Middle frontal gyrus (tissue), 1 donor: ENCODE results near the gene AGBL1.
"Not testable (repeated sequence)": the region's sequence is repeated elsewhere in the genome, so short reads cannot be mapped to it uniquely, and the experiment has no call there.

Experiments
- DNase-seq: peaks from one replicate; pipeline ENCODE4 v3.0.0-alpha.2; 2015; ENCODE audit warnings: low spot score; ENCODE audit errors: extremely low spot score

Gene AGBL1

DNA sequence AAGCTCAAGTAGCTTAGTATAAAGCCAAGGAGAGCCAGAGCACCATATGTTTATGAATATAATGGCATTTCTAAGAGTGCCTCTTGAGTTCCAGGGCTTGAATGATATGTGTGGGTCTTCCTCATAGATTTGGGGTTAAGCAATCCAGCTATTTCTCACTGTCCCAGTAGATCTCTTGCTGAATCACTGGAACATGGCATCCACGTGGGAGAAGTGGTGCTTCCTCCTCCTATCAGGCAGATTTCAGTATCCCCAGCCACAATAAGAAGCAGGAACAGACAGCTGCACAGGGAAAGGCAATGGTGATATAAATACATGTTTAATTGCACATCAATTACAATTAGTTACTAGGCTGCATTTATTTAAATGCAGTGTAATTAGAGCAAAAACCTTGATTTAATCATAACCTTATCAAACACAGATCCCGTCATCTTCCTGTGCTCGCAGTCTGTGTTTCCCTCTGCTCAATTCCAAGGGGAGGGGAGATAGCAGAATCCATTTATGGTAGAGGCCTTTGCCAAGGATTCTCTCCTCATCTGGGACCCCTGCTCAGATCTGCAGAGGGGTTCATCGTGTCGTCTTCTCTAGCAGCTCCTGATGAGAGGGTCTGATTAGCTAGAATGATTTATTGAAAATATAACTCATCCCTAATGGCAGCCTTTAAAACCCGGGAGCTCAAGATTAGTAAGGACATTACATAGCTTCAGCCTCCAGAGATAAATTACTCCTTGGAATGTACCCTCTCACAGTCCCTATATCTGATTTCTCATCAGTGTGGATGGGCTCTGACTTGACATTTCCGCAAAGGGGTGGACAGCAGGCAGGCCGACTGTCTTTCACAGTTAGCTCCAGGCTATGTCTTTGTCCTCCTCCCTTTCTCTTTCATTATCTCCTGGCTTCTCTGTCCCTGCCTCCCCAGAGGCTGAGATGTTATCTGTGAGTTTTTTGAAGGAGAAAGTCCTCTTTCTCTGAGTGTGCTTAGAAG is 775.9 kb downstream of the AGBL1 start:
- no peak for DNase-seq

DNA sequence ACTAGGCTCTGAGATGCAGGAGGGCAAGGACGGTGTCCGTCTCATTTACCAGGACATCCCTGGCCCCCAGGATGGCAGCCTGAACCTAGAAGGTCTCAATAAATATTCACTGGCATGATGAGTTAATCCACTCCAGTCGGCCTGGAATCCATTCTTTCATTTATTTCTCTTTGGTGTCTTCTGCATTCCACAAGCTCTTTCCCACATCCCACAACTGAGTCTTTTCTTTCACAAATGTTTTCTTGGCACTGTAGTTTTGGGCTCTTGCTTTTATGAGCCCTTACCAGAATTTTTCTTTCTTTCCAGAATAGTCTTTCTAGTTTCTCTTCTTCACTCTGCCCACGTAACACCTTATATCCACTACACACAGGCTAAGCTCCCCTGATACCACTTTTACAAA is 778.0 kb downstream of the AGBL1 start:
- DNase-seq, result no peak

DNA sequence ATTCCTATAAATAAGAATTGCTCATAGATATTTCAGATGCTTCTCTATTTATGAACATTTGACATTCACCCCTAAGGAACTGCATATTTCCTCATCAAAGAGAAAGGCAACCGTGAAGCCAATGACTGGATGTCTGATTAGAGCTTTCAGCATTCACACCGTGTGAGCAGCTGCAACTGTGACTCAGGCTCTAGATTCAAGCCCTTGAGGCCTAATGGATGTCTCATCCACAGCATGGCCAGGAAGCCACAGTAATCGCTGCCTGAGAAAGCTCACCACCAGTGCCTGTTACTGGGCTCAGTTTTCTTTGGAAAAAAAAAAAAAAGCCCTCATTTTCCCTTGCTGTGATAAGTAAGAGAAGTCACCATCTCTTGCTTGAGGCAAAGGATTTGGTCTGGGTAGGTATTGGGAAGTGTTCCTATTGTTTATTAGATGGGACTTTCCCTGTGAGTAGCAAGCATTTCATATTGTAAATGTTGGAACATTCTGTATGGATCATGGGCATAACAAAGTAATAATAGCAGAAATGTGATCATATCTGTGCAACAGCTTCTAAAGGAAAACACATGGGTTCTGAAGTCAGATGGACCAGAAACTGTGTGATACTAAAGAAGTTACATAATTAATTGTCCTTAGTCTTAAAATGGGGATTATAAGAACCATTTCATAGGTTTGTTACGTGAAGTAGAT is 783.7 kb downstream of the AGBL1 start:
- DNase-seq, result no peak

DNA sequence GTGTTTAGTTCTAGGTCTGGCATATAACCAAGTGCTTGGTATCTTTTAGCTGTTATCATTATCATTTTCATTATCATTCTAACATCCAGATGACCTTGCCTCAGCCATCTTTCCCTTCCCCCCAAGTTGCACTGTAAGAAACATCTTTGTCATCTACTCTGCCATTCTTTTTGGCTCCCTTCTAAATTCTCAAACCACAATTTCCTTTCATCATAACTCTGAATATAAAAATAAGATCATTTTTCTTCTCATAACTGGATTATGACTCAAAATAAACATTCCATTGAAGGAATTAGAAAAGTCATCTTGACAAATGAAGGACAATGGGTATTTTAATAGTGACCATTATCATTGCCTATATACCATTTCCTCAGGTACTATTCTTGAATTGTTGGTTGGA is 786.2 kb downstream of the AGBL1 start:
- no peak for DNase-seq

DNA sequence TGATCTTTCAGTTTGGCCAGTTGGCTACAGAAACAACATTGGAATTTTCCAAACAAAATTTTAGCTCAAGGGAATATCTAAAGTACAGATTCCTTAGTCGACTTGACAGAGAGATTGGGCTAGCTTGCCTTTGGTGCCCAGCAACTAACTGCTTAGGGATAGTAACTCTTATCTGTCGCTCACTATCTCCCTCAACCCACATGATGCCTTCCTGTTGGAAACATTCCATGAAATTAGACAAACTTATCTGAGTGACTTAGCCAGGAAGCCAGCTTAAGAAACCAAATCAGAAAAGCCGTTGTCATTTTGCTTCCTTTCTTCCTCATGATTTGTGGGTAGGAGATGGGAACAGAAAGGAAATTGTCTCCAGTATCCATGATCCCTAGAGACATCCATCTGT is 791.2 kb downstream of the AGBL1 start:
- no peak for DNase-seq

- DNase-seq, result no peak
Measured at GRCh38 chr15:86871964-86872363, 792.3 kb downstream of the AGBL1 start.

GRCh38 chr15:86872782-86873181 is 793.1 kb downstream of the AGBL1 start:
- DNase-seq, result no peak

- no peak for DNase-seq
Measured at GRCh38 chr15:86875067-86875466, 795.4 kb downstream of the AGBL1 start.

GRCh38 chr15:86876387-86876944 is 796.8 kb downstream of the AGBL1 start:
- DNase-seq, result no peak

GRCh38 chr15:86877171-86877631 is 797.5 kb downstream of the AGBL1 start:
- DNase-seq, result no peak

GRCh38 chr15:86878844-86879243 is 799.2 kb downstream of the AGBL1 start:
- DNase-seq, result not testable (repeated sequence)

DNA sequence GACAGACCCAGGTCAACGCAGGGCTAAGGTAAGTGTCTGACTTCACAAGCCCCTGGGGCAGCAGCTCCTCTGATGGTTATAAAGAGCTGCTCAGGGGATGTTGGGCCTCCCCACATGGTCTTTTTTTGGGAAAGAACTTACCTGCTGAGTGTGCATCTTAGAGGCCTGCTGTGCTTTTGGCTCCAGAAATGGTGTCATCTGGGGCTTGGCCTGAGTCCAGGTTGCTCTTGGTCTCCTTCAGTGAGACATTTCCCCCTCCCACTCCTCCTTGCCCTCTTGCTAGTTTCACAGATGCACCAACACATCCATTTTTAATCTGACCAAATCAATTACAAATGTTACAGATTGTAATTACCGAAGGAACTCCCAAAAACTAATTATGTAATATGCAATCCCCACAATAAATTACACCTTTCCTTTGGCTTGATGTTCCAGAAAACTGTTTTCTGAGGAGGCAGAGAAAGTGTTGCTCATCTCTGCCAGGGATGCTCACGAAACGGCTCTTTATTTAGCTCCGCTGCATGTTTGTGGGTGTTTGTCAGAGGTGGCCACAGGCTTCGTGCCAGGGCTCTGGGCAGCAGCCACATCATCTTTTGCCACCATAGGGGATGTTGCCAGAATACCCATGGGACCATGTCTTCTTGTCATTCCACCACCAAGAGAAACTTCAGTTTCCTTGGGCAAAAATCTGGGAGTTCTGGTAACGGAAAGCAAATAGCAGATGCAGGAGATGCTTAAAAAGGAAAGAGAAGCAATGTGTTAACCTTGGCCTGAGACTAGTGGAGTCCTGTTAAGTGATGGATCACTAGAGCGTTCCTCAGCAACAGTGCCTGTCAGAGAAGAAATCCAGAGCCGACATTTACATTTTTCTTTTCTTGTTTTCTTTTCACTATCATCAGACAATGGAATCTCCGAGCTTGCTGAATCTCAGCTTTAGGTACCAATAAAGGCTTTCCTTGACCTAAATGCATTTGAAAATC is 799.9 kb downstream of the AGBL1 start:
- DNase-seq, result peak; percentile 36

DNA sequence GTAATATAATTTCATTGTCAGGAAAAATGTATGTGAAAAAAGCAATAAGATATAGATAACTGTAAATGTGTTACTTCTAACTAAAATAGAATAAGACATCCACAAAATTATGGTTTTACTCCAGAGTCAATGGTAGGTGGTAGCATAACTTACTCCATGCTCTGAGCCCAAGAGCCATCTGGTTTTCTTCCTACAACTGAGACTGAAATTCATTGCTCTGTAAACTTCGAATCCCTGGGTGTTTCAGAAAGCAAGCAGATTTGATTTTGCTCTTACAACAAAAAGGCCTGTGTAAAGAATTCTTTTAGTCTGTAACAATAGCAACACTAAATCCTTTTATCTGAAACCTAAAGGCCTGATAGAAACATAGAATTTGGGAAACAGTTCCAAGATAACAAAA is 805.9 kb downstream of the AGBL1 start:
- DNase-seq, result peak; percentile 53

DNA sequence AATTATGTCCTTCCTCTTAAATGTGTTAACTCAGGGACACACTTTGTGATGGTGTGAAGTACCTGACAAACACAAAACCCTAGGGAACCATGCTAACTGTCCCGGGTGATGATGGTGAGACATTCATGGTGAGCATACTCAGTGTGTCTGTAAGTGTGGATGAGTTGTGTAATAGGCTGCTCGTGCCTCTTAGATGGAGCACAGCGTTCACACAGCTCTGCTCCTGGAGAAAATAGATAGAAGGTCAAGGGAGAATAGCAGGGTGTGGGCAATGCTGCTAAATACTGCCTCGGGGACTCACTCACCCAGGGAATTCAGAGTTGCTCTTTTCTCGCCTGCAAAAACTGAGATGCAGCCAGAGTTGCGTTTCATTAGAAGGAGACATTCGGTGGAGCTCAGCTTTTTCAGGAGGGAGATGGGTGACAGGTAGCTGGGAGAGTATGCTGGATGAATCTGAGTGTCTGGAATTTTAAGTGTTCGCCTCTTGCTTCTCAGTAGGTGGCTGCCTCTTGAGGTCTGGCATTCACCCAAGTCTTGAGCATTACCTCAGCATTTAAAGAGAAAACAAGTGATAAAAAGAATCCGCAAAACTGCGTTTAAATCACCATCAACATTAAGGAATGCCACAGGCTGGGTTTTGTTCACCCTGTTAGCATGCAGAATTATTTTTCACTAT is 813.2 kb downstream of the AGBL1 start:
- DNase-seq, result no peak

GRCh38 chr15:86894269-86894668 is 814.6 kb downstream of the AGBL1 start:
- no peak for DNase-seq

DNA sequence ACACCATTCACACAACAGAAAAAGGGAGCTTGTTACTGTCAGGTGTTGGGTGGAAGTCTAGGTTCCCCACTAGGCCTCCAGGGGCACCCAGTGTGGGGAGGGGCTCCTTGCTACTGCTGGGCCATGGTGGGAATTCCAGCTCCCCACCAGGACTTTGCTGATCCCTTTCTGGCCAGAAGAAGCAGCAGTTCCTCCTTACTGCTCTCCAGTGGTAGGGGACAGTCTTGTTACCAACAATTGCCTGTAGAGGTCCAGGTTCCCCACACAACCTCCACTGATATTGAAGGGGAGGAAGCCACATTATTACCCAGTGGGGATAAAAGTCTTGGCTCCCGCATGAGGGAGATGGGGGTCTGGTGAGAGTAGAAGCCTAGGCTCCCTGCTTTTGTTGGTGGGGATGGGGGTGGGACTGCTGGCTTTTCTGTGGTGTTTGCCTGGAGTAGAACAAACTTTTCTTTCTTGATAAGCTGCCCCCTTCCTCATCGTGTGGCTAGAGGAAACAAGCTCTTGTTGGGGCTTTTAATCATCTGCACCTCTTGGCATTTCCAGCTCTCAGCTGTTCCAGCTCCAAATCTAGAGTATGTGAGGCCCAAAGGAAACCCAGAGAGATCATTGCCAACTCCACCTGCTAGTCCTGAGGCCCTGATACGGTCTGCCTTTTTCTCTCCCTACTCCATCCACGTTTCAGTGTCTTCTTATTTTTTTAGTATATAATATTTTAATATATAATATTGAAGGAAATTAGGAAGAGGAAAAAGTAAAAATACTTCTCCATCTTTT is 824.2 kb downstream of the AGBL1 start:
- DNase-seq, result no peak

GRCh38 chr15:86905625-86906256 is 826.1 kb downstream of the AGBL1 start:
- no peak for DNase-seq

- no peak for DNase-seq
Measured at GRCh38 chr15:86906376-86906775, 826.7 kb downstream of the AGBL1 start.

GRCh38 chr15:86911022-86911421 is 831.4 kb downstream of the AGBL1 start:
- DNase-seq, result no peak
